Activated gamma-delta T cell treated with Interleukin-2 at 50 U/mL for 16 hours (primary cell): Measurements from ENCODE around the gene CCM2.
"Not testable (repeated sequence)": the region's sequence is repeated elsewhere in the genome, so short reads cannot be mapped to it uniquely, and the experiment has no call there.

Experiments used
- DNase-seq: peaks from one replicate; pipeline ENCODE4 v3.0.0-alpha.2; 2020

Gene CCM2

GRCh38 chr7:44983742-44984477 lies 16.1 kb upstream of the CCM2 start:
- DNase-seq = no peak

GRCh38 chr7:44984478-44984758 lies 15.6 kb upstream of the CCM2 start:
- DNase-seq = no peak

- no peak for DNase-seq
Observed at GRCh38 chr7:44985033-44985695, 14.8 kb upstream of the CCM2 start.

GRCh38 chr7:44985900-44986217 lies 14.1 kb upstream of the CCM2 start:
- no peak for DNase-seq

- peak; percentile 92 for DNase-seq
Observed at GRCh38 chr7:44986218-44987053, 13.6 kb upstream of the CCM2 start.

- DNase-seq = no peak
Observed at GRCh38 chr7:44987457-44987856, 12.5 kb upstream of the CCM2 start.

- no peak for DNase-seq
Observed at GRCh38 chr7:44987996-44988395, 12.0 kb upstream of the CCM2 start.

GRCh38 chr7:44988701-44989100 lies 11.3 kb upstream of the CCM2 start:
- DNase-seq = no peak

- no peak for DNase-seq
Observed at GRCh38 chr7:44989132-44989531, 10.9 kb upstream of the CCM2 start.

- DNase-seq = no peak
Observed at GRCh38 chr7:44990109-44991023, 9.6 kb upstream of the CCM2 start.

- DNase-seq = not testable (repeated sequence)
Observed at GRCh38 chr7:44992004-44992795, 7.8 kb upstream of the CCM2 start.

- DNase-seq = no peak
Observed at GRCh38 chr7:44994877-44995554, 5.0 kb upstream of the CCM2 start.

GRCh38 chr7:44995555-44996493 lies 4.2 kb upstream of the CCM2 start:
- no peak for DNase-seq

- no peak for DNase-seq
Observed at GRCh38 chr7:44998153-44998871, 1.7 kb upstream of the CCM2 start.

- DNase-seq = peak; percentile 99
Observed at GRCh38 chr7:44999245-45000092, 532 bp upstream of the CCM2 start.

- peak; percentile 59 for DNase-seq
Observed at GRCh38 chr7:45001138-45001694, 1.2 kb downstream of the CCM2 start.

GRCh38 chr7:45001826-45002225 lies 1.8 kb downstream of the CCM2 start:
- DNase-seq = no peak

- no peak for DNase-seq
Observed at GRCh38 chr7:45003789-45004188, 3.8 kb downstream of the CCM2 start.
